Loucy (cell line): ENCODE measurements around the gene CDK11B.
"Not testable (repeated sequence)": the region's sequence is repeated elsewhere in the genome, so short reads cannot be mapped to it uniquely, and the experiment has no call there.

Source experiments
- CTCF ChIP-seq: fragments of 200-600 bp; sonication (generic); conservative IDR thresholded peaks from 2 replicates; pipeline ENCODE4 v1.5.1; 2014; ENCODE audit warnings: mild to moderate bottlenecking, antibody characterized with exemption, low read length
- EZH2phosphoT487 ChIP-seq: fragments of 200-600 bp; IDR thresholded peaks from 2 replicates; pipeline ENCODE4 v1.6.1; 2018; ENCODE audit warnings: antibody characterized with exemption, mild to moderate bottlenecking, moderate library complexity, borderline replicate concordance

GRCh38 chr1:1636621-1637478, 22.0 kb downstream of the CDK11B start:
- not testable (repeated sequence) for TF ChIP-seq CTCF, EZH2phosphoT487
